NCI-H1417 treated with DMSO at 0.1 percent for 48 hours (cell line): Measurements from ENCODE around the gene PHLPP1.
A peak's percentile ranks its signal among the peaks of the same experiment; 100 is the strongest.

Source experiments
- DNase-seq: peaks from one replicate; lab custom pipeline; 2025; lab: John Stamatoyannopoulos, UW

Gene PHLPP1

GRCh38 chr18:62942578-62942977, 227.2 kb downstream of the PHLPP1 start:
- DNase-seq: no peak

- no peak for DNase-seq
Measured at GRCh38 chr18:62944454-62944853, 229.1 kb downstream of the PHLPP1 start.

- DNase-seq: no peak
Measured at GRCh38 chr18:62948788-62949187, 233.4 kb downstream of the PHLPP1 start.

- no peak for DNase-seq
Measured at GRCh38 chr18:62950246-62950645, 234.9 kb downstream of the PHLPP1 start.

- DNase-seq: no peak
Measured at GRCh38 chr18:62952807-62953206, 237.5 kb downstream of the PHLPP1 start.

- no peak for DNase-seq
Measured at GRCh38 chr18:62953663-62954062, 238.3 kb downstream of the PHLPP1 start.

- peak; percentile 63 for DNase-seq
Measured at GRCh38 chr18:62954366-62954765, 239.0 kb downstream of the PHLPP1 start.

- no peak for DNase-seq
Measured at GRCh38 chr18:62957885-62958472, 242.6 kb downstream of the PHLPP1 start.

GRCh38 chr18:62959481-62959880, 244.1 kb downstream of the PHLPP1 start:
- DNase-seq: no peak

- no peak for DNase-seq
Measured at GRCh38 chr18:62963507-62963906, 248.2 kb downstream of the PHLPP1 start.

GRCh38 chr18:62964432-62964831, 249.1 kb downstream of the PHLPP1 start:
- DNase-seq: no peak

- DNase-seq: no peak
Measured at GRCh38 chr18:62967089-62967488, 251.7 kb downstream of the PHLPP1 start.

GRCh38 chr18:62973689-62974088, 258.3 kb downstream of the PHLPP1 start:
- no peak for DNase-seq

- no peak for DNase-seq
Measured at GRCh38 chr18:62974388-62974787, 259.0 kb downstream of the PHLPP1 start.

- DNase-seq: no peak
Measured at GRCh38 chr18:62974928-62975675, 259.8 kb downstream of the PHLPP1 start.

- no peak for DNase-seq
Measured at GRCh38 chr18:62975785-62976184, 260.4 kb downstream of the PHLPP1 start.

- DNase-seq: no peak
Measured at GRCh38 chr18:62976227-62976626, 260.9 kb downstream of the PHLPP1 start.

- no peak for DNase-seq
Measured at GRCh38 chr18:62977512-62977911, 262.2 kb downstream of the PHLPP1 start.

- no peak for DNase-seq
Measured at GRCh38 chr18:62978251-62979049, 263.1 kb downstream of the PHLPP1 start.

- peak; percentile 88 for DNase-seq
Measured at GRCh38 chr18:62979176-62979575, 263.8 kb downstream of the PHLPP1 start.

- no peak for DNase-seq
Measured at GRCh38 chr18:62979900-62980299, 264.6 kb downstream of the PHLPP1 start.

GRCh38 chr18:62981566-62981965, 266.2 kb downstream of the PHLPP1 start:
- no peak for DNase-seq
